IPS DF 6.9 (cell line): ENCODE measurements around the gene CTNNA3.
A peak's percentile ranks its signal among the peaks of the same experiment; 100 is the strongest.
"Not testable (repeated sequence)": the region's sequence is repeated elsewhere in the genome, so short reads cannot be mapped to it uniquely, and the experiment has no call there.

Source experiments
- DNase-seq: peaks from one replicate; pipeline ENCODE4 v3.0.0-alpha.2; 2013; ENCODE audit warnings: low read depth, low spot score
- H3K27ac ChIP-seq: one replicate; pipeline ENCODE4 v1.5.1; 2013; ENCODE audit warnings: low read length, control low read depth
- H3K27me3 ChIP-seq: 2 replicates; pipeline ENCODE4 v1.6.1; 2013; ENCODE audit warnings: mild to moderate bottlenecking, low read length; ENCODE audit not compliant: control insufficient read depth, insufficient read depth
- H3K36me3 ChIP-seq: 2 replicates; pipeline ENCODE4 v1.6.1; 2013; ENCODE audit warnings: low read length; ENCODE audit not compliant: control insufficient read depth, insufficient read depth
- H3K4me1 ChIP-seq: 2 replicates; pipeline ENCODE4 v1.6.1; 2013; ENCODE audit warnings: low read length; ENCODE audit not compliant: control insufficient read depth, insufficient read depth
- H3K4me3 ChIP-seq: 2 replicates; pipeline ENCODE4 v1.5.1; 2013; ENCODE audit warnings: mild to moderate bottlenecking, low read length
- H3K9me3 ChIP-seq: 2 replicates; pipeline ENCODE4 v1.6.1; 2013; ENCODE audit warnings: low read length, inconsistent platforms; ENCODE audit not compliant: control insufficient read depth, insufficient read depth
- whole genome bisulfite sequencing: extraction: QIAGEN DNeasy Blood & Tissue Kit; methylation state at CpG from one replicate; pipeline ENCODE4 v1.1.7; 2013; ENCODE audit warnings: mixed read lengths, missing lambda C conversion rate; ENCODE audit not compliant: insufficient read length, insufficient coverage; 5-methylcytosine and 5-hydroxymethylcytosine counted together

CTNNA3 gene

DNA sequence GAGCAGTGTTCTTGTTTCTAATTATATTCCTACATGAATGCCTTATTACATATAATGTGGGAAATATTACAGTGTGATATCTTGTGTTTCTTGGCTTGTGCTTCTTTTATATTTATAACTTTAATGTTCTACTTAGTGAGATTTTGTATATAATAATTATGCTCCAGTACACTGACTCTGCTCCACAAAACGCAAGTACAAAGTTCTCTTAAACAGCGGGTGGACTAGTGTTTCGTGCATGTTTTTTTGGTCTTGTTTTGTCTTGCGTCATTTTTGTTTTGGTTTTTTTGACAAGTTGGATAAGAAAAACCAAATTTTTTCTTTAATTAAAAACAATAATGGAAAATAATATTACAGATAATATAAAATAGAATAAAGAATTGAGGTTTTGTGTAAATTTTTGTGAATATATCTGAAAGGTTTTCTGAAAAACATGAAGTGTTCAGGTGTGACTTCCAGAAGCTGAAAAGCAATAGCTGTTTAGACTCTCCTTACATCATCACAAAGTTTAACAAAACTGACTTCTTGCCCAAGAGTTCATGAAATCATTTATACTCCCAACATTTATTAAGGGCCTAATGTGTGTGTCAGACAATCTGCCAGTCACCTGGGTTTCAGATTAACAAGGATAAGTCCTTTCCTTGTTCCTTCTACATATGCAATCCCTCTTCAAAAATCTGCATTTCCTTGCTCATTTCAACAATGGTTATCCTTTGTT is 438.4 kb downstream of the CTNNA3 start:
- Histone ChIP-seq H3K27me3 (no peaks in the 10 kb centered on the region), H3K4me1 (no peaks in the 10 kb centered on the region), H3K36me3 (no peaks in the 10 kb centered on the region), H3K27ac (no peak overlapping the region), H3K4me3 (no peak overlapping the region), H3K9me3 (no peaks in the 10 kb centered on the region)
- no peak for DNase-seq
- WGBS = no CpG with 5 or more reads among the region's 4 CpGs

DNA sequence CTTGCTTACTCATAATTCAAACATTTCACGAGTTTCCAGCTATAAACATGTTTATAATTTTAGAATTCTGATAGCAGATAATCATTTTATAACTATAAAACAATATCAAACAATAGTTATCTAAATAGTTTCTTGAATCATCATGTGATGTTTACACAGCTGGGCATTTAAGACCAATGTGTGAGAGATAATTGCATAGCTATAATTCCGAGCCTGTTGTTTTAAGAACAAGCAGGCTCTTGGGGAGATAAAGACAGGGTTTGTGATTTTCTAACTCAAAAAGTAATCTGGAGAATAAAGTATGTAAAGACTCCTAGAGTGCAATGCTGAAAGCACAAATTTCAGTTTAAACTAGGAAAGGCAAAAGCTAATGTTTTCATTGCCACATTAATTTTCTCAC is 439.0 kb downstream of the CTNNA3 start:
- Histone ChIP-seq H3K4me3 (no peak overlapping the region), H3K27me3 (no peaks in the 10 kb centered on the region), H3K4me1 (no peaks in the 10 kb centered on the region), H3K9me3 (no peaks in the 10 kb centered on the region), H3K27ac (no peak overlapping the region), H3K36me3 (no peaks in the 10 kb centered on the region)
- WGBS = no CpG with 5 or more reads among the region's 2 CpGs
- DNase-seq = no peak

DNA sequence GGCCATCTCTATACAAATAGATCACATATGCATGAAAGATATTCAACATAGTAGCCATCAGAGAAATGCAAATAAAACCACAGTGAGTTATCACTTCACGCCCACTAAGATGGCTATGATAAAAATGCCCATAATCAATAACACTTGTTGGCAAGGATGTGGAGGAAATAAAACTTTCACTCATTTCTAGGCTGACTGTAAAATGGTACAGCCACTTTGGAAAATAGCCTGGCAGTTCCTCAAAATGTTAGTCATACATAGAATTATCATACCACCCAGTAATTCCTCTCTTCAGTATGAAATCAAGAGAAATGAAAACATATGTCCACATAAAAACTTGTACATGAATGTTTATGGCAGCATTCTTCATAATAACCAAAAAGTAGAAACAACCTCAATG is 445.3 kb downstream of the CTNNA3 start:
- Histone ChIP-seq H3K36me3 (no peaks in the 10 kb centered on the region), H3K27ac (no peak overlapping the region), H3K4me3 (no peak overlapping the region), H3K4me1 (no peaks in the 10 kb centered on the region), H3K27me3 (no peaks in the 10 kb centered on the region), H3K9me3 (no peaks in the 10 kb centered on the region)
- no peak for DNase-seq
- no CpG with 5 or more reads among the region's 1 CpG for WGBS

DNA sequence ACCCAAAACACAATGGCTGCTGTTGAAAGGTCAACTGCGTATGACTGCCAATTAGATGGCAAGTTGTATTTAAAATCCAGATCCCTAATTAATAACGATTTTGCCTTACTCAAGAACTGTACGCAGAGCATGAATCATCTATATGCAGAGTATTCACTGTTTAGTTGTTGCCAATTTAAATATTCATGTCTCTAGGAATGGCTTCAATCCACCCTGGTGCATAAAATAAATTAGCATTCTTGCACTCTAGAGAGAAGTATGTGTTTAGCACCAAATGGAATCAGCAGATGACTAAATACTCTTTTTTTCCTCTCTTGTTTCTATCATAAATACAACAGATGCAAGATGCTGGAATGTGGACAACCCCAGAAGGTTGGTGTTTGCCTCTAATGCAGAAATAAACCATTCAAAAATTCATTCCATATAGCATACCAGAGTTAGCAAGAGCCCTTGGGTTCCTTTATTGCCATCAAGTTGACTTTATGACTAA is 449.9 kb downstream of the CTNNA3 start:
- Histone ChIP-seq H3K4me3 (no peak overlapping the region), H3K27ac (no peak overlapping the region), H3K4me1 (peaks cover 1% of the 10 kb centered on the region; the same call in 1 of the 2 replicates), H3K9me3 (no peaks in the 10 kb centered on the region), H3K36me3 (no peaks in the 10 kb centered on the region), H3K27me3 (no peaks in the 10 kb centered on the region)
- WGBS = no CpG with 5 or more reads among the region's 3 CpGs
- no peak for DNase-seq

DNA sequence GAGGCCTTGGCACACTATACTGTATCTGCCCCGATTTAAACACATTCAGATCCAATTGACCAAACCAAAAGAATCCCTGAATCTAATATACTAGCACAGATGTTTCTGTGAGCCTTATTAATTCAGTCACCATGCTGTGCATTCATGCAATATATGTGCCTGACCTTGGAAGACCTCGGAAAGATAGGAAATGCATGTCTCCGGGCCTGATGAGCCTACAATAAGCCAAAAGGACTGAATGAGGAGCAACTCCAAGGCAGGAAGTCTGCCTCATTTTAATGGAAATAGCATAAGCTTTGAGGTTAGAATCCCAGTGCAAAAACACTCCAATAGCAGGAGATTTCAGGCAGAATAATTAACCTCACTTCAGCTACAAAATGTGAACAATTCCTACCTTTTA is 453.5 kb downstream of the CTNNA3 start:
- no CpG with 5 or more reads among the region's 3 CpGs for WGBS
- no peak for DNase-seq
- Histone ChIP-seq H3K27ac (no peak overlapping the region), H3K9me3 (no peaks in the 10 kb centered on the region), H3K4me1 (peaks cover 1% of the 10 kb centered on the region; the same call in 1 of the 2 replicates), H3K27me3 (no peaks in the 10 kb centered on the region), H3K36me3 (no peaks in the 10 kb centered on the region), H3K4me3 (no peak overlapping the region)

DNA sequence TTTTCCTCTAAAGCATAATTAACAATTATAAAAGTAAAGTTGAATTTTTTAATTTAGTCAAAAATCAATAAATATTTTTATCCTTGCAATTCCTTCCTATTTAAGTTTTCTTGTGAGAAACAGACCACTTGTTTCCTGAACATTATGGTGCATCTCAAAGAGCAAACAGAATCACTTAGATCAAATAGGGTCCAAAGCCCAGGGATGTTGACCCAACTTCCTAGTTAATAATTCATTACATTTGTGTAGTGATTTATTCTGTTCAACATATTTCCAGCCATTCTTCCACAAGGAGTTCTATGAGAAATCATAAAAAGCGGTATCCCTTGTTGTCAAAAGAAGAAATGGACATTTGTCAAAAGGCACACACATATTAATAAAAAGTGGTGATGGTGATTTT is 454.5 kb downstream of the CTNNA3 start:
- Histone ChIP-seq H3K27ac (no peak overlapping the region), H3K4me3 (no peak overlapping the region), H3K4me1 (peaks cover 1% of the 10 kb centered on the region; the same call in 1 of the 2 replicates), H3K27me3 (no peaks in the 10 kb centered on the region), H3K36me3 (no peaks in the 10 kb centered on the region), H3K9me3 (no peaks in the 10 kb centered on the region)
- no CpG with 5 or more reads among the region's 1 CpG for WGBS
- DNase-seq = no peak

DNA sequence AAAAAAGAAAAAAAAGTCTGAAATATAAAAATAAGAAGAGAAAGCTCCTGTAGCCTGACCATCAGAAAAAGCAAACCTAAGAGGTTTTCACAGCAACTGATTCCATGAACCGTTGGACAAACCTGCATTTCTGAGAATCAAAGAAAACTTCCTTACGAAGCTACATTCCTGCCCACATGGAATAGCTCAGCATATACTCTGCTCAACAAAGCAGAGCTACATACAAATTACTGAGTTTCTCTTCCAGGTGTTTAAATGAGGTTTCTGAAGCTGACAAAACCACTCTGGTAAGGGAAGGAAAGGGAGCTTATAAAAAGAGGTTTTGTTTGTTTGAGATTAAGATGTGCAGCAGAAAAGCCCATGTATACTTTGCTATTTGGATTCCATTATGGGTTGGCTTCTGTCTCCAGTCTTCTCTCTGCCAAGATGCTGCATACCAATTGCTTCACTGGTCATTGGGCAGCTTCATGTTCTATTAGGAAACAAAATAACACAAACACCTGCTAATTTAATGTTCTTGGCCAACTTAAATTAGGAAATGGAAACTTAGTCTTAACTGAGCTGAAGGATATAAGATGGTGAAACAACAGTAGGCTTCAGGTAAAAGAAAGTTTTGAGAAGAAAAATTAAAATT is 456.0 kb downstream of the CTNNA3 start:
- WGBS = no CpG with 5 or more reads among the region's 2 CpGs
- H3K36me3 ChIP-seq = no peaks in the 10 kb centered on the region
- DNase-seq = no peak
- no peak overlapping the region for H3K27ac ChIP-seq
- H3K4me3 ChIP-seq = no peak overlapping the region
- no peaks in the 10 kb centered on the region for H3K27me3 ChIP-seq
- no peaks in the 10 kb centered on the region for H3K9me3 ChIP-seq
- peaks cover 1% of the 10 kb centered on the region; the same call in 1 of the 2 replicates for H3K4me1 ChIP-seq

DNA sequence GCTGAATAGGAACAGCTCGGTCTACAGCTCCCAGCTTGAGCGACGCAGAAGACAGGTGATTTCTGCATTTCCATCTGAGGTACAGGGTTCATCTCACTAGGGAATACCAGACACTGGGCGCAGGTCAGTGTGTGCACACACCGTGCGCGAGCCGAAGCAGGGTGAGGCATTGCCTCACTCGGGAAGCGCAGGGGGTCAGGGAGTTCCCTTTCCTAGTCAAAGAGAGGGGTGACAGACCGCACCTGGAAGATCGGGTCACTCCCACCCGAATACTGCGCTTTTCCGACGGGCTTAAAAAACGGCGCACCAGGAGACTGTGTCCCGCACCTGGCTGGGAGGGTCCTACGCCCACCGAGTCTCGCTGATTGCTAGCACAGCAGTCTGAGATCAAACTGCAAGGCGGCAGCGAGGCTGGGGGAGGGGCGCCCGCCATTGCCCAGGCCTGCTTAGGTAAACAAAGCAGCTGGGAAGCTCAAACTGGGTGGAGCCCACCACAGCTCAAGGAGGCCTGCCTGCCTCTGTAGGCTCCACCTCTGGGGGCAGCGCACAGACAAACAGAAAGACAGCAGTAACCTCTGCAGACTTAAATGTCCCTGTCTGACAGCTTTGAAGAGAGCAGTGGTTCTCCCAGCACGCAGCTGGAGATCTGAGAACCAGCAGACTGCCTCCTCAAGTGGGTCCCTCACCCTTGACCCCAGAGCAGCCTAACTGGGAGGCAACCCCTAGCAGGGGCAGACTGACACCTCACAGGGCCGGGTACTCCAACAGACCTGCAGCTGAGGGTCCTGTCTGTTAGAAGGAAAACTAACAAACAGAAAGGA is 465.1 kb downstream of the CTNNA3 start:
- H3K4me3 ChIP-seq = peak overlapping the region; percentile 63; the same call in 1 of the 2 replicates

DNA sequence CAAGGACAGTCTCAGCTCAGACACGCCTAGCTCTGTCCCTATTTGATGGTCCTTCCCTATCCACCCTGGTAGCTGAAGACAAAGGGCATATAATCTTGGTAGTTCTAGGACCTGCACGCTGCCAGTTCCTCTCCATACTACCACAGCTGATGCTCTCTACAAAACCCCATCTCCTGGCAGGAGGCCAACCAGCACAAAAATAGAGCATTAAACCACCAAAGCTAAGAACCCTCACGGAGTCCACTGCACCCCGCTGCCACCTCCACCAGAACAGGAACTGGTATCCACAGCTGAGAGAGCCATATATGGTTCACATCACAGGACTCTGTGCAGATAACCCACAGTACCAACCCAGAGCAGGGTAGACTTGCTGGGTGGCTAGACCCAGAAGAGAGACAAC is 470.8 kb downstream of the CTNNA3 start:
- Histone ChIP-seq H3K9me3 (no peaks in the 10 kb centered on the region), H3K36me3 (no peaks in the 10 kb centered on the region), H3K4me3 (no peak overlapping the region), H3K4me1 (no peaks in the 10 kb centered on the region), H3K27me3 (no peaks in the 10 kb centered on the region), H3K27ac (no peak overlapping the region)
- DNase-seq = no peak
- WGBS = no CpG with 5 or more reads among the region's 4 CpGs

More for the DNA sequence above, 465.1 kb downstream of the CTNNA3 start:
- not testable (repeated sequence) for H3K27ac ChIP-seq, H3K36me3 ChIP-seq, DNase-seq, H3K9me3 ChIP-seq, H3K27me3 ChIP-seq, H3K4me1 ChIP-seq
- WGBS = no CpG with 5 or more reads among the region's 29 CpGs

DNA sequence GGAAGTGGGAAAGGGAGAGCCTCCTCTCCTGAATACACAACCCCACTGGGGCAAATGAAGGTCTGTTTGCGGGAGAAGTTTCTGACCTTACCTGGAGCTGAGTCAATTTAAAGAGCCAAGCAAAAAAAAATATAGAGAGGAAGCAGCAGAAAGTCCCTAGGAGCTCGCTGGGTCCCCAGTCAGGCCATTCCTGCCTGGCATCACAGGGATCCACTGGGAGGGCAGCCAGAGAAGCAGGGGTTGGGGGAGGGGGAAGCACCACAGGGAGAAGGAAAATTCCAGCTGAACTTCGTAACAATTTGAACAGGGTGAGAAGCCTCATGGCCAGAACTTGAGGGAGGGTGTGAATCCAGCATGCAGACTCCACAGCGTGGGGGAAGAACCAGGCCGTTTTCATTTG is 471.4 kb downstream of the CTNNA3 start:
- H3K36me3 ChIP-seq = no peaks in the 10 kb centered on the region
- no peak overlapping the region for H3K27ac ChIP-seq
- no peaks in the 10 kb centered on the region for H3K27me3 ChIP-seq
- WGBS = no CpG with 5 or more reads among the region's 5 CpGs
- H3K9me3 ChIP-seq = no peaks in the 10 kb centered on the region
- H3K4me1 ChIP-seq = no peaks in the 10 kb centered on the region
- no peak for DNase-seq
- no peak overlapping the region for H3K4me3 ChIP-seq
